Muscle of leg (tissue), 11 donors: Measurements from ENCODE around the gene STX12. TPM values are rescaled to one million over a fixed set of nuclear protein-coding genes. Genes with fewer than 3 reads are reported as not detected.
"Not testable (repeated sequence)": the region's sequence is repeated elsewhere in the genome, so short reads cannot be mapped to it uniquely, and the experiment has no call there.

Experiments
- DNase-seq: peaks from one replicate; pipeline ENCODE4 v3.0.0; 2013
- H3K27ac ChIP-seq: one replicate; pipeline ENCODE4 v1.5.1; 2013; ENCODE audit warnings: mild to moderate bottlenecking, low read length, control low read depth
- H3K27me3 ChIP-seq: one replicate; pipeline ENCODE4 v1.6.1; 2013; ENCODE audit warnings: low read length; ENCODE audit not compliant: control insufficient read depth, insufficient read depth
- H3K36me3 ChIP-seq: one replicate; pipeline ENCODE4 v1.6.1; 2013; ENCODE audit warnings: low read length; ENCODE audit not compliant: control insufficient read depth, insufficient read depth
- H3K4me1 ChIP-seq: one replicate; pipeline ENCODE4 v1.6.1; 2013; ENCODE audit warnings: low read length; ENCODE audit not compliant: control insufficient read depth, insufficient read depth
- H3K4me3 ChIP-seq: one replicate; pipeline ENCODE4 v1.5.1; 2013; ENCODE audit warnings: low read length, control low read depth
- H3K9me3 ChIP-seq: replicated peaks from 2 replicates; pipeline ENCODE4 v1.6.1; 2013; ENCODE audit warnings: low read depth, low read length; ENCODE audit not compliant: control insufficient read depth
- WGBS: methylation state at CpG from one replicate; pipeline ENCODE4 v1.1.5; 2013; ENCODE audit warnings: missing lambda C conversion rate; ENCODE audit not compliant: insufficient coverage; 5-methylcytosine and 5-hydroxymethylcytosine counted together
- polyA plus RNA-seq, 8 donors: library from polyadenylated mRNA; unstranded; fragments of 120-200 nt; gene quantifications; one replicate each; pipeline versions ENCODE4 v1.2.1 to v1.2.3, GENCODE V29; 2013; ENCODE audit warnings: inconsistent platforms in 1 of 8, low replicate concordance in 1 of 8; ENCODE audit not compliant: insufficient read length in 8 of 8, insufficient read depth in 1 of 8
- total RNA-seq: library from RNA; stranded (reverse); fragments of 120-200 nt; gene quantifications from one replicate; pipeline ENCODE4 v1.2.4, GENCODE V29; 2013

The STX12 gene
- total and polyA plus RNA-seq, 9 donors, result 24.4 to 33.9 (median 28.4) TPM

DNA sequence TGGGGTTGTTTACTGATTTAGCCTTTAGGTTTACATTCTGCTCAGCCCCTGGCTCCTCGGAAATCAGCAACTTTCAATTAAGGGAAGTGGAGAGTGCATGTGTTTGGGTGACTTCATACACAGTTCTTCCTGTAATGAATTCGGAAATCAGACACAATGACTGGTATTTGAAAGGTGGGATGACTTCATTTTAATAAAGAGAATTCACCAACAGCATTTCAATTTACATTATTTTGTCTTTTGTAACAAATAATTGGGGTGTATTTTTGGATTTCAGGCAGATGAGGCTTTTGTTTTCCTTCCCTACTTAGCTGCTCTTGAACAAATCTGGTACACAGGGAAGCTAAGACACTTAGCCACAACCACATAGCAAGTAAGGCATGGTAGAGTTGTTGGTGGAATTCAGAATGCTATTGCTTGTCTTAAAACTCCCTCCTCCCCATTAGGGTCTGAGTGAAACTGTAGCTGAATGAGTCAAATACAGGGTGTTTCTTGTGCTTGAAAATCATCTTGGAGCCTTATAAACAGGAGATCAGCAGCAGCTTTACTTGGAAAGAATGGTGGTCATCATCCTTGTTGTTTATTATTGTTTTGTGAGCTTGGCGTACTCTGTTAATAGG, 917 bp downstream of the STX12 start:
- Histone ChIP-seq H3K27ac (peak overlapping the region; percentile 98), H3K27me3 (no peaks in the 10 kb centered on the region), H3K36me3 (peaks cover 6% of the 10 kb centered on the region), H3K4me1 (peaks cover 9% of the 10 kb centered on the region), H3K9me3 (no peaks in the 10 kb centered on the region), H3K4me3 (peak overlapping the region; percentile 91)
- DNase-seq, result peak; percentile 55
- WGBS, result no CpG with 5 or more reads among the region's 3 CpGs

DNA sequence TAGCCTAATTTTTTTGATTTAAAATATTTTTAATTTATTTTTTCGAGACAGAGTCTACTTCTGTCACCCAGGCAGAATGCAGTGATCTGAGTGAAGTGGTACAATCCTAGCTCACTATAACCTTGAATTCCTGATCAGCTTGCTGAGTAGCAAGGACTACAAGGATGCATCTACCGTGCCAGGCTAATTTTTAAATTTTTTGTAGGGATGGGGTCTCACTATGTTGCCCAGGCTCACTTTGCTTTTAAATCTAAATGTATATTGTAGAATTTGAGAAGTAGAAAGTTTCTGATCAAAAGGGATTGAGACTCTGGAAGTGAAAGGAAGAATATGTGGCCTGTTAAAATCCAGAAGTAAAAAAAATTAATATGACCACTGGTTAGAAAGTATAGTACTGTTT, 1.6 kb downstream of the STX12 start:
- Histone ChIP-seq H3K4me1 (peaks cover 9% of the 10 kb centered on the region), H3K27me3 (no peaks in the 10 kb centered on the region), H3K36me3 (peaks cover 6% of the 10 kb centered on the region), H3K4me3 (no peak overlapping the region), H3K27ac (peak overlapping the region; percentile 98), H3K9me3 (no peaks in the 10 kb centered on the region)
- DNase-seq, result no peak
- no CpG with 5 or more reads among the region's 2 CpGs for WGBS

DNA sequence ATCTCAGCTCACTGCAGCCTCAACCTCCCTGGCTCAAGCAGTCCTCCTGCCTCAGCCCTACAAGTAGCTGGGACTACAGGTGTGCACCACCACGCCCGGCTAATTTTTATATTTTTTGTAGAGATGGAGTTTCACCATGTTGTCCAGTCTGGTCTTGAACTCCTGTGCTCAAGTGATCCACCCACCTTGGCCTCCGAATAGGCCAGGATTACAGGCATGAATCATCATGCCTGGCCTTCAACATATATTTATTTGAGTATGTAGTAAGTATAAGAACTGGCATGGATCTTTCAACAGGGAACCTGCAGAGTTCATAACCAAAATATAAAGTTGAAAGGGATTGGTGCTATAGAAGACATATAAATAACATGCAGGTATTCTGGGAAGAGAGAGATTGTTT, 2.3 kb downstream of the STX12 start:
- not testable (repeated sequence) for H3K27ac ChIP-seq, DNase-seq, H3K4me3 ChIP-seq, H3K36me3 ChIP-seq, H3K27me3 ChIP-seq, H3K4me1 ChIP-seq, H3K9me3 ChIP-seq
- no CpG with 5 or more reads among the region's 3 CpGs for WGBS

DNA sequence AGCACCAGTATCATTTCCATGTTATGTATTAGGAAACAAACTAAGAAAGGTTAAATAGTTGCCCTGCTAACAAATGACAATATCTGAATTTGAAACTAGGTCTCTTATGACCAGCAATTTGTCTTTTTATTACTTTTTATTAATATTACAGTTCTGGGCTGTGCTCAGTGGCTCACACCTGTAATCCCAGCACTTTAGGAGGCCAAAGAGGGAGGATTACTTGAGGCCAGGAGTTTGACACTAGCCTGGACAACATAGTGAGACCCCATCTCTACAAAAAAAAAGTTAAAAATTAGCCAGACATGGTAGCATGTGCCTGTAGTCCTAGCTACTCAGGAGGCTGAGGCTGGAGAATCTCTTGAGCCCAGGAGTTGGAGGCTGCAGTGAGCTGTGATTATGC, 3.3 kb downstream of the STX12 start:
- DNase-seq, H3K9me3 ChIP-seq, H3K4me3 ChIP-seq, H3K36me3 ChIP-seq, H3K27ac ChIP-seq, H3K27me3 ChIP-seq, H3K4me1 ChIP-seq: not testable (repeated sequence)

DNA sequence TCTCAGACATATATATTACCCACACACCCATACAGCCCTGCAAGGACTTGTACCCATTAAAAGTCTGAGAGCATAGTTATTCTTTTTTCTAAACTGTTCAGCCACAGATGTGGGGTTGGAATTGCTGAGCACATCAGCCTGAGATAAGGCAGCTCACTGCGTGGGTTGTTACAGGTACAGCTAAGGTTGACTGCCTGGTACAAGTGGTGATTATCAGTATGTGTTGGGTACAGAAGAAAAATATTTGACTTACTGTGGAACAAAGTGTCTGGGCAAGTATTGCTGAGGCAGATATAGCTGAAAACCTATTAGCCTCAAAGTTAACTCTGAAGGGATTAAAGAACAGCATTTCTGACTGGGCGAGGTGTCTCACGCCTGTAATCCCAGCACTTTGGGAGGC, 5.0 kb downstream of the STX12 start:
- H3K4me1 ChIP-seq, result peaks cover 6% of the 10 kb centered on the region

DNA sequence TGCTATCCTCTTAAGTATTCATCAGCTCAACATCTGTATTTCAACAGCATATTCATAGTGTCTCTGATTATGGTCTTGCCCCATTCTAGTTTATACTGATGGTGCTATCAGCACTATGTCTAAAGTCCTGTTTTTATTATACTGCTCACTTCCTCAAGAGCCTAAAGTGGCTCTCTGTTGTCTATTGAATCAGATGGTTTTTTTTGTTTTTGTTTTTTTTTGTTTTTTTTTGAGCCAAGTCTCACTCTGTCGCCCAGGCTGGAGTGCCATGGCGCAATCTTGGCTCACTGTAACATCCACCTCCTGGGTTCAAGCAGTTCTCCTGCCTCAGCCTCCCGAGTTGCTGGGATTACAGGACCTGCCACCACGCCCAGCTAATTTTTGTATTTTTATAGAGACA, 6.1 kb downstream of the STX12 start:
- Histone ChIP-seq H3K9me3 (no peaks in the 10 kb centered on the region), H3K27me3 (no peaks in the 10 kb centered on the region), H3K36me3 (peaks cover 10% of the 10 kb centered on the region), H3K4me1 (peaks cover 4% of the 10 kb centered on the region), H3K4me3 (no peak overlapping the region), H3K27ac (no peak overlapping the region)
- no peak for DNase-seq
- WGBS, result 90% methylated on average over 4 of the region's 4 CpGs

More for the DNA sequence above, 5.0 kb downstream of the STX12 start:
- DNase-seq, result no peak
- Histone ChIP-seq H3K4me3 (no peak overlapping the region), H3K36me3 (peaks cover 10% of the 10 kb centered on the region), H3K27ac (no peak overlapping the region), H3K9me3 (no peaks in the 10 kb centered on the region), H3K27me3 (no peaks in the 10 kb centered on the region)
- WGBS, result 100% methylated on average over 3 of the region's 3 CpGs

DNA sequence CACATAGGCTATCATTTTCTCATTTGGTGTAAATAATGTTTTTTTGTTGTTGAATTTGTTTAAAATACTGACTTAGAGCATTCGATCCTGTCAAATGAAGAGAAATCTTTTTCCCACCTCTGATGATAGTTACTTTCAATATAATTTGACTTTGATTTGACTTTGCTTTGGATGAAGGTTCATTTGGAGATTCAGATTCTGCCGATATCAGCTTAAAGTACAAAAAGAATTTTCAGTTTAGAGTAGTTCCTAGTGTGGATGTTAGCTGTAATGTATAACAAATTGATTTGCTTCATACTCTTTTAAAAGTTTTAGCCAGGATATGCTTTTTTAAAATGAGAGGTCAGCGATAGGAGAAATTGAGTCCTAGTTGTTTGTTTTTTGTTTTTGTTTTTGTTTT, 9.9 kb downstream of the STX12 start:
- Histone ChIP-seq H3K9me3 (no peaks in the 10 kb centered on the region), H3K27ac (no peak overlapping the region), H3K36me3 (peaks cover 4% of the 10 kb centered on the region), H3K4me3 (no peak overlapping the region), H3K27me3 (no peaks in the 10 kb centered on the region), H3K4me1 (no peaks in the 10 kb centered on the region)
- no peak for DNase-seq
- WGBS, result 100% methylated on average over 1 of the region's 3 CpGs

DNA sequence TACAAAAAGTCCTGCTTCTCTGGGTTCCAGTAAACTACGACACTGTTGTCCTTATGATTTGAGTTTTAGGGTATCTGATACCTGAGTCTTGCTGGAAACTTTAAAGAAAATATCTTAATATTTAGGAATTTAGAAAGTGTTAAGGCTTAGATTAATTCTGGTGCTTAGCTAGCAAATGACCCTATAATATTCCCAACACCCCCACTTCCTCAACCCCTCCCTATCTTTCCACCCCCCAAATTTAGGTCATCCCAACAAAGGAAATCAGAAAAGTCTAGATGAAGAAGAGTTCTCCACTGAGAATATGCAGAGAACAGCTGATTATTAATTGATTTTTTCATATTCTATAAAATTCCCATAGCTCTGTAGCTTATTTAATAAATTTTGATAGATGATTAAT, 11.7 kb downstream of the STX12 start:
- no peak for DNase-seq
- no peak overlapping the region for H3K27ac ChIP-seq
- no CpG with 5 or more reads among the region's 1 CpG for WGBS
- peaks cover 2% of the 10 kb centered on the region for H3K4me1 ChIP-seq
- no peak overlapping the region for H3K4me3 ChIP-seq
- H3K36me3 ChIP-seq, result peaks cover 8% of the 10 kb centered on the region
- no peaks in the 10 kb centered on the region for H3K27me3 ChIP-seq
- H3K9me3 ChIP-seq, result no peaks in the 10 kb centered on the region

DNA sequence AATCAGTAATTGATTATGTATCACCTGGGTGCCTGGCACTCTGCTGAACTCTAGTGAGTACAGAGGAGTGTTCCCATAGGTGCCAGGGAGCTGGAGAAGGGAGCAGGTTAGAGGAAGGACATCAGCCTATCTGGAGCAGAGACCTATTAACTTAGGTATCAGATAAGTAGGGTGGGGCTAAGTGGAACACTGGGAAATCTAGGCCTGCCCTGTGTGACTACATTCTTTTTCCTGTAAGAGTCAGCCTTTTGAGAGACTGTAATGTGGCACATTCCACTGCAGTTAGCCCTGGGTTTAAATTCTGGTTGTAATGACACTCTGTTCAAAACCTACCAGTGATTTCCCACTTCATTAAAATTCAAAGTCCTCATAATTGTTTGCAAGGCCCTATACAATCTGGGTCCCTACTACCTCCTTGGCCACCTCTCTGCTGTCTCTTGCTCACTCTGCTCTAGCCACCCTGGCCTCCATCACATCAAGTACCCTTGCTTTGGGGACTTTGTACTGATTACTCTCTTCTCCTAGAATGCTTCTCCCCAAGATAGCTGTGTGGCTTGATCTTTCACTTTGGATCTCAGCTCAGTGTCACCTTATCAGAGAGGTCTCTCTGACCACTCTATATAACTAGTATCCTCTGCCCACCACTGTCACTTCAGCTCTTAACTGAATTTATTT, 12.9 kb downstream of the STX12 start:
- H3K27ac ChIP-seq, result no peak overlapping the region
- no peak for DNase-seq
- no peaks in the 10 kb centered on the region for H3K27me3 ChIP-seq
- H3K9me3 ChIP-seq, result no peaks in the 10 kb centered on the region
- no peak overlapping the region for H3K4me3 ChIP-seq
- H3K36me3 ChIP-seq, result peaks cover 16% of the 10 kb centered on the region
- peaks cover 2% of the 10 kb centered on the region for H3K4me1 ChIP-seq

DNA sequence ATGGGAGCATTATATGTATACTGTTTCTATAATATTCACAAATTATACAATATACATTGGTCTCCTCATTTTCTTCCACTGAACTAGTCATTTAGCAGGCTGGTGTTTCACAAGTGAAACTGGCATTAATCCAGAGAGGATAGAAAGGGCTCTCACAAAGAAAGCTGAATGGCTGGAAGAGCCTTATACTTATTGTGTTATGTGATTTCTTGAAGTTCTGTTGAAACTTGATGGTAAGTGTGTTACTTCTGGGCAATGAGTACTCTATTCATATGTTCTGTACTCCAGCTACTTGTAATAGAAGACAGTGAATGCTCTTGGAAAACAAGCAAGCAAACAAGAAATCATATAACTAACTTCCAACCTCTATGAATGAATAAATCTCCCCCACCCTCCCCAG, 14.9 kb downstream of the STX12 start:
- peak; percentile 10 for DNase-seq

More for the DNA sequence above, 14.9 kb downstream of the STX12 start:
- H3K27me3 ChIP-seq, result no peaks in the 10 kb centered on the region
- H3K4me1 ChIP-seq, result peaks cover 2% of the 10 kb centered on the region
- H3K27ac ChIP-seq, result no peak overlapping the region
- peaks cover 24% of the 10 kb centered on the region for H3K36me3 ChIP-seq
- H3K4me3 ChIP-seq, result no peak overlapping the region
- no peaks in the 10 kb centered on the region for H3K9me3 ChIP-seq
